BE2C (cell line): Measurements from ENCODE around the gene ORMDL3.

Experiments used
- DNase-seq: peaks from one replicate; pipeline ENCODE4 v3.0.0-alpha.2; 2020
- H3K27me3 ChIP-seq: fragments of 250-450 bp; sonication (Bioruptor Pico); 2 replicates; pipeline ENCODE4 v1.5.1; 2020; ENCODE audit warnings: mild to moderate bottlenecking
- H3K36me3 ChIP-seq: fragments of 250-450 bp; sonication (Bioruptor Pico); 2 replicates; pipeline ENCODE4 v1.5.1; 2020; ENCODE audit warnings: mild to moderate bottlenecking
- H3K4me1 ChIP-seq: fragments of 250-450 bp; sonication (Bioruptor Pico); 2 replicates; pipeline ENCODE4 v1.5.1; 2020
- H3K4me3 ChIP-seq: 2 replicates; pipeline ENCODE4 v1.5.1; 2011; ENCODE audit warnings: low read depth, low read length
- H3K9me3 ChIP-seq: fragments of 250-450 bp; sonication (Bioruptor Pico); 2 replicates; pipeline ENCODE4 v1.5.1; 2020
- CTCF ChIP-seq: IDR thresholded peaks from 2 replicates; pipeline ENCODE4 v1.5.1; 2012; ENCODE audit warnings: mild to moderate bottlenecking, low read depth, low read length

ORMDL3 gene

GRCh38 chr17:39927929-39928857 lies 792 bp upstream of the ORMDL3 start:
- Histone ChIP-seq H3K36me3 (peaks cover 7% of the 10 kb centered on the region), H3K4me1 (peaks cover 20% of the 10 kb centered on the region), H3K4me3 (peak overlapping the region; percentile 78), H3K9me3 (no peaks in the 10 kb centered on the region), H3K27me3 (no peaks in the 10 kb centered on the region)
- DNase-seq, result no peak
- no peak for TF ChIP-seq CTCF

- Histone ChIP-seq H3K27me3 (no peaks in the 10 kb centered on the region), H3K36me3 (peaks cover 18% of the 10 kb centered on the region), H3K9me3 (no peaks in the 10 kb centered on the region), H3K4me1 (peaks cover 20% of the 10 kb centered on the region), H3K4me3 (peak overlapping the region; percentile 78)
- no peak for DNase-seq
- TF ChIP-seq CTCF, result no peak
Measured at GRCh38 chr17:39926588-39927100, 757 bp downstream of the ORMDL3 start.

GRCh38 chr17:39926135-39926587 lies 1.2 kb downstream of the ORMDL3 start:
- peaks cover 20% of the 10 kb centered on the region for H3K4me1 ChIP-seq
- no peak for TF ChIP-seq CTCF
- H3K27me3 ChIP-seq, result no peaks in the 10 kb centered on the region
- H3K9me3 ChIP-seq, result no peaks in the 10 kb centered on the region
- peaks cover 18% of the 10 kb centered on the region for H3K36me3 ChIP-seq
- peak overlapping the region; percentile 78 for H3K4me3 ChIP-seq
- no peak for DNase-seq

- peak; percentile 51 for DNase-seq
- Histone ChIP-seq H3K9me3 (no peaks in the 10 kb centered on the region), H3K36me3 (peaks cover 18% of the 10 kb centered on the region), H3K4me1 (peaks cover 20% of the 10 kb centered on the region), H3K27me3 (no peaks in the 10 kb centered on the region), H3K4me3 (peak overlapping the region; percentile 7; the same call in 1 of the 2 replicates)
- no peak for TF ChIP-seq CTCF
Measured at GRCh38 chr17:39925282-39926134, 1.9 kb downstream of the ORMDL3 start.

- H3K9me3 ChIP-seq, result no peaks in the 10 kb centered on the region
- peaks cover 18% of the 10 kb centered on the region for H3K36me3 ChIP-seq
- peaks cover 20% of the 10 kb centered on the region for H3K4me1 ChIP-seq
- H3K27me3 ChIP-seq, result no peaks in the 10 kb centered on the region
- TF ChIP-seq CTCF, result no peak
- no peak for DNase-seq
- no peak overlapping the region for H3K4me3 ChIP-seq
Measured at GRCh38 chr17:39924691-39925055, 2.7 kb downstream of the ORMDL3 start.
